Memory B cell (primary cell): ENCODE results near the gene EFNA1.

Experiments used
- ATAC-seq: fragments of 150-1000 bp; cut with Tn5 transposase; 2 replicates; pipeline ENCODE4 v1.10.0; 2021; ENCODE audit warnings: low read depth, mild to moderate bottlenecking, moderate library complexity
- DNase-seq, 2 donors: peaks; one replicate each; pipeline ENCODE4 v3.0.0; 2022; ENCODE audit warnings: low spot score in 2 of 2
- H3K27ac Mint-ChIP-seq: one replicate; pipeline ENCODE4 v1.8.0; 2022; ENCODE audit warnings: mild to moderate bottlenecking, moderate library complexity, mixed read lengths
- H3K27me3 Mint-ChIP-seq: one replicate; pipeline ENCODE4 v1.8.0; 2022; ENCODE audit warnings: mixed read lengths
- H3K36me3 Mint-ChIP-seq: one replicate; pipeline ENCODE4 v1.8.0; 2022; ENCODE audit warnings: mild to moderate bottlenecking, mixed read lengths
- H3K4me1 Mint-ChIP-seq: one replicate; pipeline ENCODE4 v1.8.0; 2022; ENCODE audit warnings: mixed read lengths
- H3K4me3 Mint-ChIP-seq: one replicate; pipeline ENCODE4 v1.8.0; 2022; ENCODE audit warnings: mild to moderate bottlenecking, moderate library complexity, mixed read lengths
- H3K9me3 Mint-ChIP-seq: one replicate; pipeline ENCODE4 v1.8.0; 2022; ENCODE audit warnings: mixed read lengths

EFNA1 gene

GRCh38 chr1:155085504-155086127 lies 42.1 kb upstream of the EFNA1 start:
- ATAC-seq (peak; percentile 16), DNase-seq (peak in 1 of 2 donors; percentile 49)
- H3K4me3 Mint-ChIP-seq: peak overlapping the region; percentile 90
- peak overlapping the region; percentile 80 for H3K27ac Mint-ChIP-seq
- peaks cover 13% of the 10 kb centered on the region for H3K27me3 Mint-ChIP-seq
- H3K4me1 Mint-ChIP-seq: peaks cover 28% of the 10 kb centered on the region
- no peaks in the 10 kb centered on the region for H3K36me3 Mint-ChIP-seq
- H3K9me3 Mint-ChIP-seq: no peaks in the 10 kb centered on the region

- peak overlapping the region; percentile 70 for H3K4me3 Mint-ChIP-seq
- peaks cover 28% of the 10 kb centered on the region for H3K4me1 Mint-ChIP-seq
- H3K36me3 Mint-ChIP-seq: no peaks in the 10 kb centered on the region
- H3K27me3 Mint-ChIP-seq: peaks cover 13% of the 10 kb centered on the region
- no peaks in the 10 kb centered on the region for H3K9me3 Mint-ChIP-seq
- DNase-seq: peak; percentile 89 to 95
- H3K27ac Mint-ChIP-seq: peak overlapping the region; percentile 80
- peak; percentile 17 for ATAC-seq
Observed at GRCh38 chr1:155086128-155086741, 41.4 kb upstream of the EFNA1 start.

GRCh38 chr1:155086856-155087535 lies 40.7 kb upstream of the EFNA1 start:
- no peaks in the 10 kb centered on the region for H3K36me3 Mint-ChIP-seq
- DNase-seq (no peak), ATAC-seq (no peak)
- H3K4me1 Mint-ChIP-seq: peaks cover 23% of the 10 kb centered on the region
- H3K9me3 Mint-ChIP-seq: no peaks in the 10 kb centered on the region
- no peak overlapping the region for H3K4me3 Mint-ChIP-seq
- H3K27ac Mint-ChIP-seq: no peak overlapping the region
- H3K27me3 Mint-ChIP-seq: peaks cover 8% of the 10 kb centered on the region

GRCh38 chr1:155091071-155092051 lies 36.3 kb upstream of the EFNA1 start:
- ATAC-seq: peak; percentile 77
- H3K4me3 Mint-ChIP-seq: no peak overlapping the region
- H3K36me3 Mint-ChIP-seq: no peaks in the 10 kb centered on the region
- peak; percentile 80 to 86 for DNase-seq
- no peak overlapping the region for H3K27ac Mint-ChIP-seq
- H3K9me3 Mint-ChIP-seq: no peaks in the 10 kb centered on the region
- peaks cover 2% of the 10 kb centered on the region for H3K27me3 Mint-ChIP-seq
- peaks cover 2% of the 10 kb centered on the region for H3K4me1 Mint-ChIP-seq

- Mint-ChIP-seq H3K27me3 (peaks cover 3% of the 10 kb centered on the region), H3K27ac (no peak overlapping the region), H3K4me3 (no peak overlapping the region), H3K36me3 (no peaks in the 10 kb centered on the region), H3K4me1 (peaks cover 2% of the 10 kb centered on the region), H3K9me3 (no peaks in the 10 kb centered on the region)
- DNase-seq (no peak), ATAC-seq (no peak)
Observed at GRCh38 chr1:155092131-155092530, 35.5 kb upstream of the EFNA1 start.

GRCh38 chr1:155092641-155093040 lies 35.0 kb upstream of the EFNA1 start:
- DNase-seq (no peak), ATAC-seq (no peak)
- Mint-ChIP-seq H3K36me3 (no peaks in the 10 kb centered on the region), H3K9me3 (no peaks in the 10 kb centered on the region), H3K27ac (no peak overlapping the region), H3K27me3 (peaks cover 3% of the 10 kb centered on the region), H3K4me1 (peaks cover 2% of the 10 kb centered on the region), H3K4me3 (no peak overlapping the region)

GRCh38 chr1:155093911-155094621 lies 33.6 kb upstream of the EFNA1 start:
- H3K4me3 Mint-ChIP-seq: no peak overlapping the region
- peaks cover 5% of the 10 kb centered on the region for H3K27me3 Mint-ChIP-seq
- no peaks in the 10 kb centered on the region for H3K9me3 Mint-ChIP-seq
- peak; percentile 74 for ATAC-seq
- no peak overlapping the region for H3K27ac Mint-ChIP-seq
- peaks cover 2% of the 10 kb centered on the region for H3K4me1 Mint-ChIP-seq
- H3K36me3 Mint-ChIP-seq: no peaks in the 10 kb centered on the region
- no peak for DNase-seq

GRCh38 chr1:155094622-155094948 lies 33.1 kb upstream of the EFNA1 start:
- Mint-ChIP-seq H3K4me1 (peaks cover 2% of the 10 kb centered on the region), H3K9me3 (no peaks in the 10 kb centered on the region), H3K27ac (no peak overlapping the region), H3K36me3 (no peaks in the 10 kb centered on the region), H3K4me3 (no peak overlapping the region), H3K27me3 (peaks cover 5% of the 10 kb centered on the region)
- no peak for ATAC-seq
- DNase-seq: no peak

GRCh38 chr1:155099331-155099730 lies 28.3 kb upstream of the EFNA1 start:
- no peak overlapping the region for H3K4me3 Mint-ChIP-seq
- H3K27ac Mint-ChIP-seq: no peak overlapping the region
- H3K9me3 Mint-ChIP-seq: no peaks in the 10 kb centered on the region
- peaks cover 6% of the 10 kb centered on the region for H3K27me3 Mint-ChIP-seq
- no peaks in the 10 kb centered on the region for H3K36me3 Mint-ChIP-seq
- peaks cover 4% of the 10 kb centered on the region for H3K4me1 Mint-ChIP-seq
- ATAC-seq (no peak), DNase-seq (no peak)

- Mint-ChIP-seq H3K9me3 (no peaks in the 10 kb centered on the region), H3K4me3 (no peak overlapping the region), H3K27ac (no peak overlapping the region), H3K36me3 (no peaks in the 10 kb centered on the region), H3K4me1 (peaks cover 8% of the 10 kb centered on the region), H3K27me3 (peaks cover 2% of the 10 kb centered on the region)
- DNase-seq: no peak
- ATAC-seq: no peak
Observed at GRCh38 chr1:155103325-155103724, 24.4 kb upstream of the EFNA1 start.

GRCh38 chr1:155104605-155105534 lies 22.8 kb upstream of the EFNA1 start:
- Mint-ChIP-seq H3K27me3 (peaks cover 1% of the 10 kb centered on the region), H3K4me3 (no peak overlapping the region), H3K4me1 (peaks cover 8% of the 10 kb centered on the region), H3K36me3 (no peaks in the 10 kb centered on the region), H3K27ac (no peak overlapping the region), H3K9me3 (no peaks in the 10 kb centered on the region)
- no peak for ATAC-seq
- no peak for DNase-seq

GRCh38 chr1:155105604-155106011 lies 22.1 kb upstream of the EFNA1 start:
- Mint-ChIP-seq H3K4me3 (no peak overlapping the region), H3K27ac (no peak overlapping the region)
- ATAC-seq: no peak

More at GRCh38 chr1:155105604-155106011, 22.1 kb upstream of the EFNA1 start:
- DNase-seq: no peak
- Mint-ChIP-seq H3K27me3 (peaks cover 1% of the 10 kb centered on the region), H3K4me1 (peaks cover 8% of the 10 kb centered on the region), H3K36me3 (no peaks in the 10 kb centered on the region), H3K9me3 (no peaks in the 10 kb centered on the region)
